MCF 10A (cell line): ENCODE results near the gene FCN2. TPM values are rescaled to one million over a fixed set of nuclear protein-coding genes. Genes with fewer than 3 reads are reported as not detected.

Experiments
- BruUV-seq: library from RNA; stranded (reverse); fragments of 400-500 nt; replicated peaks from 2 replicates; lab custom pipeline; 2021; lab: Mats Ljungman, UMichigan
- CTCF ChIA-PET: fragments of 300-600 bp; sonication (Branson Sonifier 250); formaldehyde crosslinking; extraction: SDS; loops from one replicate; lab custom pipeline; 2021; ENCODE audit warnings: antibody characterized with exemption, inconsistent platforms; lab: Yijun Ruan, JAX
- POLR2A ChIA-PET: fragments of 300-600, 350-650 bp; sonication (Branson Sonifier 250); formaldehyde crosslinking; extraction: SDS; loops from one replicate; lab custom pipeline; 2020; ENCODE audit warnings: antibody characterized with exemption, inconsistent platforms; lab: Yijun Ruan, JAX
- DNase-seq: peaks from one replicate; pipeline ENCODE4 v3.0.0-alpha.2; 2018; ENCODE audit not compliant: unreplicated experiment
- H3K27ac Mint-ChIP-seq: one replicate; pipeline ENCODE4 v1.8.0; 2022; ENCODE audit warnings: mild to moderate bottlenecking, low read depth, mixed read lengths; ENCODE audit not compliant: unreplicated experiment
- H3K27me3 Mint-ChIP-seq: one replicate; pipeline ENCODE4 v1.8.0; 2022; ENCODE audit warnings: mixed read lengths; ENCODE audit not compliant: insufficient read depth, unreplicated experiment
- H3K36me3 Mint-ChIP-seq: one replicate; pipeline ENCODE4 v1.8.0; 2022; ENCODE audit warnings: mild to moderate bottlenecking, moderate library complexity, mixed read lengths; ENCODE audit not compliant: insufficient read depth, unreplicated experiment
- H3K4me1 Mint-ChIP-seq: one replicate; pipeline ENCODE4 v1.8.0; 2022; ENCODE audit warnings: mixed read lengths; ENCODE audit not compliant: insufficient read depth, unreplicated experiment
- H3K4me3 Mint-ChIP-seq: one replicate; pipeline ENCODE4 v1.8.0; 2022; ENCODE audit warnings: mild to moderate bottlenecking, moderate library complexity, mixed read lengths; ENCODE audit not compliant: unreplicated experiment
- H3K9me3 Mint-ChIP-seq: one replicate; pipeline ENCODE4 v1.8.0; 2022; ENCODE audit warnings: mixed read lengths; ENCODE audit not compliant: unreplicated experiment
- CTCF ChIP-seq: fragments of 200-600 bp; IDR thresholded peaks from one replicate; pipeline ENCODE4 v1.8.0; 2022; ENCODE audit warnings: antibody characterized with exemption, mild to moderate bottlenecking; ENCODE audit not compliant: unreplicated experiment
- intact Hi-C: fragments of 100-400 bp; cut with micrococcal nuclease; formaldehyde crosslinking; loops from 2 replicates; pipeline ENCODE4 v1.14.1; 2022
- total RNA-seq: library from RNA; stranded (reverse); gene quantifications from 2 replicates; pipeline ENCODE4 v1.2.3, GENCODE V29; 2022

Gene FCN2
- total RNA-seq, 1 experiment from 2014 or later, result not detected

GRCh38 chr9:134902936-134903335, 22.3 kb downstream of the FCN2 start:
- Mint-ChIP-seq H3K9me3 (peaks cover 17% of the 10 kb centered on the region), H3K27ac (no peak overlapping the region), H3K4me3 (no peak overlapping the region), H3K4me1 (no peaks in the 10 kb centered on the region), H3K27me3 (peaks cover 57% of the 10 kb centered on the region), H3K36me3 (no peaks in the 10 kb centered on the region)
- TF ChIP-seq CTCF, result no peak
- no TSS peak for BruUV-seq
- no peak for DNase-seq
- ChIA-PET CTCF (no interaction called here), POLR2A (no interaction called here)
- intact Hi-C loops, result no loop called here

- Mint-ChIP-seq H3K36me3 (no peaks in the 10 kb centered on the region), H3K9me3 (peaks cover 2% of the 10 kb centered on the region), H3K4me3 (no peak overlapping the region), H3K27me3 (peaks cover 86% of the 10 kb centered on the region), H3K27ac (no peak overlapping the region), H3K4me1 (no peaks in the 10 kb centered on the region)
- no TSS peak for BruUV-seq
- ChIA-PET CTCF (interaction anchor here (0.6 kb wide), 1 partner anchor 213 kb away, joined by 3 read pairs; no protein-coding TSS in a partner anchor), POLR2A (no interaction called here)
- intact Hi-C loops, result no loop called here
- TF ChIP-seq CTCF, result no peak
- no peak for DNase-seq
These were observed 28.1 kb downstream of the FCN2 start for GRCh38 chr9:134908524-134909309.

- no peak overlapping the region for H3K4me3 Mint-ChIP-seq
- no peaks in the 10 kb centered on the region for H3K9me3 Mint-ChIP-seq
- H3K36me3 Mint-ChIP-seq, result no peaks in the 10 kb centered on the region
- TF ChIP-seq CTCF, result no peak
- POLR2A ChIA-PET, result no interaction called here
- BruUV-seq, result no TSS peak
- H3K4me1 Mint-ChIP-seq, result no peaks in the 10 kb centered on the region
- no peak overlapping the region for H3K27ac Mint-ChIP-seq
- H3K27me3 Mint-ChIP-seq, result peaks cover 83% of the 10 kb centered on the region
- intact Hi-C loops, result no loop called here
- CTCF ChIA-PET, result interaction anchor here (0.6 kb wide), 2 partner anchors 10 to 214 kb away, joined by 3 read pairs; no protein-coding TSS in a partner anchor
- no peak for DNase-seq
These were observed 29.2 kb downstream of the FCN2 start for GRCh38 chr9:134909511-134910481.
